GM23248 (cell line): ENCODE results near the gene SLC38A8. TPM values are rescaled to one million over a fixed set of nuclear protein-coding genes. Genes with fewer than 3 reads are reported as not detected.

Experiments
- DNase-seq: peaks from one replicate; pipeline ENCODE4 v3.0.0-alpha.2; 2015
- H2AFZ ChIP-seq: fragments of 200-600 bp; sonication (generic); 2 replicates; pipeline ENCODE4 v1.6.1; 2016; ENCODE audit warnings: antibody characterized with exemption
- H3F3A ChIP-seq: fragments of 200-600 bp; sonication (generic); 2 replicates; pipeline ENCODE4 v1.6.1; 2016; ENCODE audit warnings: mild to moderate bottlenecking, antibody characterized with exemption, mixed run types; ENCODE audit not compliant: insufficient read depth
- H3K27ac ChIP-seq: fragments of 200-600 bp; sonication (generic); 2 replicates; pipeline ENCODE4 v1.5.1; 2016; ENCODE audit warnings: mild to moderate bottlenecking
- H3K27me3 ChIP-seq: fragments of 200-600 bp; sonication (generic); replicated peaks from 2 replicates; pipeline ENCODE4 v1.6.1; 2016; ENCODE audit warnings: mild to moderate bottlenecking; ENCODE audit not compliant: insufficient read depth
- H3K36me3 ChIP-seq: fragments of 200-600 bp; sonication (generic); 2 replicates; pipeline ENCODE4 v1.6.1; 2016; ENCODE audit warnings: low read depth, mild to moderate bottlenecking
- H3K4me1 ChIP-seq: fragments of 200-600 bp; sonication (generic); 2 replicates; pipeline ENCODE4 v1.6.1; 2016; ENCODE audit warnings: mild to moderate bottlenecking; ENCODE audit not compliant: insufficient read depth
- H3K4me2 ChIP-seq: fragments of 200-600 bp; sonication (generic); one replicate; pipeline ENCODE4 v1.6.1; 2016; ENCODE audit warnings: mild to moderate bottlenecking; ENCODE audit not compliant: unreplicated experiment
- H3K4me3 ChIP-seq: fragments of 200-600 bp; sonication (generic); 2 replicates; pipeline ENCODE4 v1.5.1; 2016; ENCODE audit warnings: mild to moderate bottlenecking
- H3K79me2 ChIP-seq: fragments of 200-600 bp; sonication (generic); 2 replicates; pipeline ENCODE4 v1.6.1; 2016; ENCODE audit warnings: mild to moderate bottlenecking; ENCODE audit not compliant: insufficient read depth
- H3K9ac ChIP-seq: fragments of 200-600 bp; sonication (generic); 2 replicates; pipeline ENCODE4 v1.6.1; 2016; ENCODE audit warnings: mild to moderate bottlenecking
- H3K9me2 ChIP-seq: fragments of 200-600 bp; sonication (generic); 2 replicates; pipeline ENCODE4 v1.6.1; 2016; ENCODE audit warnings: mixed run types, mild to moderate bottlenecking, moderate library complexity; ENCODE audit not compliant: insufficient read depth
- H3K9me3 ChIP-seq: fragments of 200-600 bp; sonication (generic); one replicate; pipeline ENCODE4 v1.6.1; 2017; ENCODE audit warnings: low read depth
- H4K20me1 ChIP-seq: fragments of 200-600 bp; sonication (generic); 2 replicates; pipeline ENCODE4 v1.6.0; 2016; ENCODE audit not compliant: insufficient read depth
- EZH2 ChIP-seq: fragments of 200-600 bp; sonication (generic); IDR thresholded peaks from 2 replicates; pipeline ENCODE4 v1.6.1; 2018; ENCODE audit warnings: antibody characterized with exemption, mild to moderate bottlenecking; ENCODE audit not compliant: insufficient read depth, poor library complexity, severe bottlenecking
- EZH2phosphoT487 ChIP-seq: fragments of 200-600 bp; sonication (generic); IDR thresholded peaks from 2 replicates; pipeline ENCODE4 v1.6.1; 2018; ENCODE audit warnings: antibody characterized with exemption, moderate library complexity, mild to moderate bottlenecking, low read depth; ENCODE audit not compliant: insufficient read depth
- WGBS, 2 experiments: methylation state at CpG; one replicate each; pipeline ENCODE4 v1.1.6; 2015 to 2017; ENCODE audit warnings: low lambda C conversion rate in 2 of 2, low coverage in 1 of 2; ENCODE audit errors: missing lambda C conversion rate in 2 of 2; 5-methylcytosine and 5-hydroxymethylcytosine counted together
- in situ Hi-C: fragments of 300-500 bp; cut with MboI; formaldehyde crosslinking; loops from 2 replicates; pipeline ENCODE4 v1.15.0; 2020
- polyA plus RNA-seq: library from polyadenylated mRNA; unstranded; fragments of >200 nt; fragmentation: Nextera tagmentation; extraction: Ambion mirVana; gene quantifications from 2 replicates; pipeline ENCODE4 v1.2.1, GENCODE V29; 2016
- total RNA-seq: library from RNA; depleted of rRNA; stranded (reverse); fragments of >200 nt; shearing (Covaris generic); gene quantifications from 2 replicates; pipeline ENCODE4 v1.2.3, GENCODE V29; 2014

The SLC38A8 gene
- total and polyA plus RNA-seq, 2 experiments from 2014 or later = not detected

- Histone ChIP-seq H3K4me2 (no peak overlapping the region), H3K79me2 (no peaks in the 10 kb centered on the region), H3F3A (no peaks in the 10 kb centered on the region), H3K4me3 (no peak overlapping the region), H2AFZ (no peak overlapping the region), H3K9ac (no peak overlapping the region), H3K4me1 (no peaks in the 10 kb centered on the region), H3K36me3 (peaks cover 41% of the 10 kb centered on the region), H3K9me2 (no peaks in the 10 kb centered on the region), H3K27me3 (no peaks in the 10 kb centered on the region), H4K20me1 (no peaks in the 10 kb centered on the region; the same call in 1 of the 2 replicates), H3K9me3 (no peaks in the 10 kb centered on the region), H3K27ac (no peak overlapping the region)
- WGBS, 2 experiments = 89 to 91% methylated on average over 11 of the region's 11 CpGs
- no peak for TF ChIP-seq EZH2
- no peak for TF ChIP-seq EZH2phosphoT487
- in situ Hi-C loops = no loop called here
- no peak for DNase-seq
Measured at GRCh38 chr16:84087466-84088151, 45.0 kb upstream of the SLC38A8 start.

GRCh38 chr16:84087001-84087400 is 44.4 kb upstream of the SLC38A8 start:
- 78 to 87% methylated on average over 12 of the region's 12 CpGs for WGBS, 2 experiments
- H2AFZ ChIP-seq = no peak overlapping the region
- H3K9ac ChIP-seq = no peak overlapping the region
- H3K27ac ChIP-seq = no peak overlapping the region
- H3K27me3 ChIP-seq = no peaks in the 10 kb centered on the region
- H3K4me1 ChIP-seq = no peaks in the 10 kb centered on the region
- TF ChIP-seq EZH2 (no peak), EZH2phosphoT487 (no peak)
- peaks cover 41% of the 10 kb centered on the region for H3K36me3 ChIP-seq
- no peaks in the 10 kb centered on the region for H3K9me3 ChIP-seq
- no peak for DNase-seq
- in situ Hi-C loops = no loop called here
- no peak overlapping the region for H3K4me3 ChIP-seq
- H3K9me2 ChIP-seq = no peaks in the 10 kb centered on the region
- H3K79me2 ChIP-seq = no peaks in the 10 kb centered on the region
- H4K20me1 ChIP-seq = no peaks in the 10 kb centered on the region; the same call in 1 of the 2 replicates
- H3K4me2 ChIP-seq = no peak overlapping the region
- H3F3A ChIP-seq = no peaks in the 10 kb centered on the region

- no peak overlapping the region for H3K9ac ChIP-seq
Measured at GRCh38 chr16:84086341-84086740, 43.7 kb upstream of the SLC38A8 start.

GRCh38 chr16:84085773-84086172 is 43.2 kb upstream of the SLC38A8 start:
- Histone ChIP-seq H3K27me3 (no peaks in the 10 kb centered on the region), H3K9ac (no peak overlapping the region), H3K4me1 (no peaks in the 10 kb centered on the region), H3K4me3 (no peak overlapping the region), H3K9me2 (no peaks in the 10 kb centered on the region), H4K20me1 (no peaks in the 10 kb centered on the region; the same call in 1 of the 2 replicates), H3K27ac (no peak overlapping the region), H3F3A (no peaks in the 10 kb centered on the region), H2AFZ (no peak overlapping the region), H3K79me2 (no peaks in the 10 kb centered on the region), H3K4me2 (no peak overlapping the region), H3K36me3 (peaks cover 45% of the 10 kb centered on the region; the same call in 1 of the 2 replicates), H3K9me3 (no peaks in the 10 kb centered on the region)
- in situ Hi-C loops = no loop called here
- 87 to 94% methylated on average over 6 of the region's 6 CpGs for WGBS, 2 experiments
- DNase-seq = no peak
- TF ChIP-seq EZH2 = no peak
- no peak for TF ChIP-seq EZH2phosphoT487

More at GRCh38 chr16:84086341-84086740, 43.7 kb upstream of the SLC38A8 start:
- Histone ChIP-seq H3K9me3 (no peaks in the 10 kb centered on the region), H3K79me2 (no peaks in the 10 kb centered on the region), H3K4me2 (no peak overlapping the region), H3K36me3 (peaks cover 41% of the 10 kb centered on the region; the same call in 1 of the 2 replicates), H3K9me2 (no peaks in the 10 kb centered on the region), H3K27me3 (no peaks in the 10 kb centered on the region), H3F3A (no peaks in the 10 kb centered on the region), H4K20me1 (no peaks in the 10 kb centered on the region; the same call in 1 of the 2 replicates), H3K4me1 (no peaks in the 10 kb centered on the region), H3K4me3 (no peak overlapping the region), H2AFZ (no peak overlapping the region), H3K27ac (no peak overlapping the region)
- no peak for DNase-seq
- in situ Hi-C loops = no loop called here
- 82 to 88% methylated on average over 10 to 11 of the region's 11 CpGs for WGBS, 2 experiments
- TF ChIP-seq EZH2 (no peak), EZH2phosphoT487 (no peak)

- no peaks in the 10 kb centered on the region for H3K9me3 ChIP-seq
- H3K9me2 ChIP-seq = no peaks in the 10 kb centered on the region
- no peak overlapping the region for H3K27ac ChIP-seq
- no peaks in the 10 kb centered on the region for H3K4me1 ChIP-seq
- TF ChIP-seq EZH2 (no peak), EZH2phosphoT487 (no peak)
- 82 to 89% methylated on average over 8 of the region's 8 CpGs for WGBS, 2 experiments
- H4K20me1 ChIP-seq = no peaks in the 10 kb centered on the region; the same call in 1 of the 2 replicates
- no peak for DNase-seq
- no peaks in the 10 kb centered on the region for H3F3A ChIP-seq
- H3K4me3 ChIP-seq = no peak overlapping the region
- H3K4me2 ChIP-seq = no peak overlapping the region
- no peaks in the 10 kb centered on the region for H3K79me2 ChIP-seq
- H3K36me3 ChIP-seq = peaks cover 44% of the 10 kb centered on the region; the same call in 1 of the 2 replicates
- in situ Hi-C loops = no loop called here
- no peaks in the 10 kb centered on the region for H3K27me3 ChIP-seq
- no peak overlapping the region for H2AFZ ChIP-seq
- H3K9ac ChIP-seq = no peak overlapping the region
Measured at GRCh38 chr16:84085271-84085667, 42.7 kb upstream of the SLC38A8 start.
